CD1c-positive myeloid dendritic cell (primary cell): ENCODE data around the gene ESRRB.

Experiments
- DNase-seq: peaks from one replicate; pipeline ENCODE4 v3.0.0-alpha.2; 2016; ENCODE audit errors: extremely low spot score

ESRRB gene

GRCh38 chr14:76541594-76542219 lies 165.8 kb downstream of the ESRRB start:
- DNase-seq: no peak

- DNase-seq: peak; percentile 26
Observed at GRCh38 chr14:76546426-76547221, 170.7 kb downstream of the ESRRB start.

- DNase-seq: no peak
Observed at GRCh38 chr14:76547831-76548230, 171.9 kb downstream of the ESRRB start.

- DNase-seq: no peak
Observed at GRCh38 chr14:76550534-76550933, 174.6 kb downstream of the ESRRB start.

- no peak for DNase-seq
Observed at GRCh38 chr14:76551116-76551515, 175.2 kb downstream of the ESRRB start.
